GM12878 (cell line): ENCODE measurements around the gene ANAPC15. TPM values are rescaled to one million over a fixed set of nuclear protein-coding genes. Genes with fewer than 3 reads are reported as not detected.
A peak's percentile ranks its signal among the peaks of the same experiment; 100 is the strongest.

ENCODE experiments used
- BACH1 ChIP-seq: fragments of 450-650 bp; IDR thresholded peaks from 2 replicates; pipeline ENCODE4 v1.6.1; 2017; ENCODE audit warnings: mild to moderate bottlenecking, borderline replicate concordance
- BCL11A ChIP-seq: IDR thresholded peaks from 2 replicates; pipeline ENCODE4 v1.6.1; 2011; ENCODE audit warnings: low read depth, low read length
- EZH2 ChIP-seq: IDR thresholded peaks from 2 replicates; pipeline ENCODE4 v1.6.1; 2012; ENCODE audit warnings: low read depth, mild to moderate bottlenecking, control low read depth, inconsistent platforms, low read length, borderline replicate concordance; ENCODE audit not compliant: control insufficient read depth
- FOS ChIP-seq: IDR thresholded peaks from 3 replicates; pipeline ENCODE4 v1.6.1; 2011; ENCODE audit warnings: borderline replicate concordance; ENCODE audit not compliant: insufficient read length; ENCODE audit errors: extremely low read depth
- GABPA ChIP-seq: IDR thresholded peaks from 2 replicates; pipeline ENCODE4 v1.6.1; 2014; ENCODE audit warnings: antibody characterized with exemption, low read depth, mild to moderate bottlenecking, inconsistent platforms
- HDGF ChIP-seq: fragments of 450-650 bp; IDR thresholded peaks from 2 replicates; pipeline ENCODE4 v1.6.1; 2016; ENCODE audit warnings: antibody characterized with exemption
- IRF4 ChIP-seq: IDR thresholded peaks from 2 replicates; pipeline ENCODE4 v1.6.1; 2011; ENCODE audit warnings: low read depth, low read length
- JUNB ChIP-seq: IDR thresholded peaks from 2 replicates; pipeline ENCODE4 v1.6.1; 2016; ENCODE audit warnings: antibody characterized with exemption, mild to moderate bottlenecking
- KAT2A ChIP-seq: conservative IDR thresholded peaks from 2 replicates; pipeline ENCODE4 v1.6.1; 2011; ENCODE audit warnings: low read depth, low read length; ENCODE audit not compliant: control insufficient read depth
- PML ChIP-seq: IDR thresholded peaks from 2 replicates; pipeline ENCODE4 v1.6.1; 2012; ENCODE audit warnings: low read length, inconsistent platforms
- POU2F2 ChIP-seq: IDR thresholded peaks from 3 replicates; pipeline ENCODE4 v1.6.1; 2011; ENCODE audit warnings: low read depth, mild to moderate bottlenecking, low read length, borderline replicate concordance
- RAD21 ChIP-seq: IDR thresholded peaks from 2 replicates; pipeline ENCODE4 v1.6.1; 2011; ENCODE audit warnings: mild to moderate bottlenecking, low read depth, low read length, moderate library complexity; ENCODE audit not compliant: insufficient read depth
- SMAD1 ChIP-seq: fragments of 450-650 bp; IDR thresholded peaks from 2 replicates; pipeline ENCODE4 v1.6.1; 2018; ENCODE audit warnings: mild to moderate bottlenecking, low read depth; ENCODE audit not compliant: partially characterized antibody
- SMC3 ChIP-seq: IDR thresholded peaks from 2 replicates; pipeline ENCODE4 v1.6.1; 2011; ENCODE audit warnings: low read length, improper control_type of control experiment, borderline replicate concordance
- SP1 ChIP-seq: IDR thresholded peaks from one replicate; pipeline ENCODE4 v1.6.1; 2011; ENCODE audit warnings: low read depth, low read length
- SPI1 ChIP-seq: IDR thresholded peaks from 2 replicates; pipeline ENCODE4 v1.6.1; 2011; ENCODE audit warnings: low read depth, mild to moderate bottlenecking, low read length, moderate library complexity, borderline replicate concordance; ENCODE audit not compliant: insufficient read depth
- SREBF1 ChIP-seq: IDR thresholded peaks from 2 replicates; pipeline ENCODE4 v1.6.1; 2012; ENCODE audit warnings: mild to moderate bottlenecking, low read length
- SRF ChIP-seq, 2 experiments: IDR thresholded peaks; 2 replicates each; pipeline ENCODE4 v1.6.1; 2011; ENCODE audit warnings: low read depth in 2 of 2, low read length in 2 of 2, mild to moderate bottlenecking in 1 of 2, moderate library complexity in 1 of 2
- TAF1 ChIP-seq: IDR thresholded peaks from 2 replicates; pipeline ENCODE4 v1.6.1; 2011; ENCODE audit warnings: mild to moderate bottlenecking, low read depth, low read length, borderline replicate concordance
- USF1 ChIP-seq: IDR thresholded peaks from 2 replicates; pipeline ENCODE4 v1.6.1; 2011; ENCODE audit warnings: borderline replicate concordance, low read depth, mild to moderate bottlenecking, moderate library complexity, mixed read lengths, low read length; ENCODE audit not compliant: insufficient read depth; ENCODE audit errors: extremely low read length
- ZBTB40 ChIP-seq: fragments of 450-650 bp; IDR thresholded peaks from 2 replicates; pipeline ENCODE4 v1.6.1; 2016; ENCODE audit warnings: mild to moderate bottlenecking, moderate library complexity, borderline replicate concordance
- ZNF207 ChIP-seq: fragments of 450-650 bp; IDR thresholded peaks from 2 replicates; pipeline ENCODE4 v1.6.1; 2014; ENCODE audit warnings: antibody characterized with exemption, mild to moderate bottlenecking, borderline replicate concordance
- ZNF24 ChIP-seq: fragments of 450-650 bp; IDR thresholded peaks from 2 replicates; pipeline ENCODE4 v1.6.1; 2017; ENCODE audit warnings: antibody characterized with exemption, mild to moderate bottlenecking
- ZNF274 ChIP-seq: IDR thresholded peaks from one replicate; pipeline ENCODE4 v1.8.0; 2011; ENCODE audit not compliant: insufficient read length, insufficient read depth
- ZNF622 ChIP-seq: fragments of 450-650 bp; IDR thresholded peaks from 2 replicates; pipeline ENCODE4 v1.6.1; 2017; ENCODE audit warnings: mild to moderate bottlenecking, inconsistent platforms
- polyA plus RNA-seq, 11 experiments: library from polyadenylated mRNA; depleted of rRNA in 4 of 11; unstranded in 6 of 11; stranded (reverse) in 5 of 11; fragments of >200 nt; fragmentation: Nextera tagmentation in 4 of 11; fragmentation: Illumina TruSeq in 1 of 11; extraction: Ambion mirVana in 4 of 11; extraction: Trizol in 1 of 11; gene quantifications; 1 replicate in 1 of 11; 2 replicates in 10 of 11; pipeline versions ENCODE4 v1.2.1 to v1.2.3, GENCODE V29; 2011 to 2016; ENCODE audit warnings: inconsistent platforms in 2 of 11, missing spikeins in 2 of 11, low read depth in 1 of 11
- total RNA-seq, 4 experiments: library from RNA; depleted of rRNA in 3 of 4; stranded (reverse); fragments of >200 nt in 3 of 4; fragmentation: Illumina TruSeq in 1 of 4; extraction: Trizol in 1 of 4; gene quantifications; 2 replicates each; pipeline versions ENCODE4 v1.2.1 to v1.2.3, GENCODE V29; 2013 to 2021
- TF ChIP-seq, protein P1 (sequence below): IDR thresholded peaks from 2 replicates; pipeline ENCODE4 v1.6.1; 2012; ENCODE audit warnings: low read depth, low read length, improper control_type of control experiment
- TF ChIP-seq, protein P2 (sequence below): fragments of 450-650 bp; IDR thresholded peaks from 2 replicates; pipeline ENCODE4 v1.6.1; 2017; ENCODE audit warnings: borderline replicate concordance

ANAPC15 gene
- total and polyA plus RNA-seq, 10 of the 15 experiments (the other 5 are each of a cell fraction or from before 2014, with no cell fraction given), result 83.4 to 372 (median 103) TPM

DNA sequence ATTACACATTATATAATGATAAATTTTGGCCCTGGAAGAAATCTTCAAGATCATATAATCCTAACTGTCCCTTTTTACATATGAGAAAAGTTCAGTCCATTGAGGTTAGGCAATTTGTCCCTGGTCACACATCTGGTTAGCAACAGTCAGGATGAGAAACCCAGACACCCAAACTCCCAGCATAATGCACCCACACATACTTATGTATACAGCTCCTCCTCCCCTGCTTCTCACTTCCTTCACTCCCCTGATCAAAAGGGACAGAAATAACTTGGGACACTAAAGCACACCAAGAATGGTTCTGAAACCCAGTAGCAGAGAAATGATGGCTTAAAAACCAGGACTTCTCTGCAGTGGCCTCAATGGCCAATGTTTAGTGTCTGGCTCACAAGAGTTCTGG is 43.3 kb downstream of the ANAPC15 start (continued):
- TF ChIP-seq ZBTB40, result no peak
- TF ChIP-seq ZNF24, result no peak
- TF ChIP-seq TAF1, result no peak
- TF ChIP-seq EZH2, result no peak
- no peak for TF ChIP-seq SRF (IDR thresholded peaks at IDR 0.05; ENCODE audit: low read depth in 2 of 2, low read length in 2 of 2)
- TF ChIP-seq FOS, result no peak
- no peak for TF ChIP-seq JUNB
- TF ChIP-seq PML, result no peak
- TF ChIP-seq SMC3, result no peak
- TF ChIP-seq IRF4, result no peak
- no peak for TF ChIP-seq SP1
- TF ChIP-seq SREBF1, result no peak
- TF ChIP-seq HDGF, result no peak
- TF ChIP-seq GABPA, result no peak
- no peak for TF ChIP-seq SMAD1
- TF ChIP-seq ZNF207, result no peak
- TF ChIP-seq BCL11A, result no peak
- no peak for TF ChIP-seq BACH1
- TF ChIP-seq ZNF274, result no peak
- TF ChIP-seq ZNF622, result no peak
- TF ChIP-seq RAD21, result no peak
- peak; percentile 25; the same call in 1 of the 2 replicates for TF ChIP-seq SPI1
- TF ChIP-seq, protein P1, sequence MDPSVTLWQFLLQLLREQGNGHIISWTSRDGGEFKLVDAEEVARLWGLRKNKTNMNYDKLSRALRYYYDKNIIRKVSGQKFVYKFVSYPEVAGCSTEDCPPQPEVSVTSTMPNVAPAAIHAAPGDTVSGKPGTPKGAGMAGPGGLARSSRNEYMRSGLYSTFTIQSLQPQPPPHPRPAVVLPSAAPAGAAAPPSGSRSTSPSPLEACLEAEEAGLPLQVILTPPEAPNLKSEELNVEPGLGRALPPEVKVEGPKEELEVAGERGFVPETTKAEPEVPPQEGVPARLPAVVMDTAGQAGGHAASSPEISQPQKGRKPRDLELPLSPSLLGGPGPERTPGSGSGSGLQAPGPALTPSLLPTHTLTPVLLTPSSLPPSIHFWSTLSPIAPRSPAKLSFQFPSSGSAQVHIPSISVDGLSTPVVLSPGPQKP, result no peak
- no peak for TF ChIP-seq KAT2A
- no peak for TF ChIP-seq POU2F2
- TF ChIP-seq, protein P2, sequence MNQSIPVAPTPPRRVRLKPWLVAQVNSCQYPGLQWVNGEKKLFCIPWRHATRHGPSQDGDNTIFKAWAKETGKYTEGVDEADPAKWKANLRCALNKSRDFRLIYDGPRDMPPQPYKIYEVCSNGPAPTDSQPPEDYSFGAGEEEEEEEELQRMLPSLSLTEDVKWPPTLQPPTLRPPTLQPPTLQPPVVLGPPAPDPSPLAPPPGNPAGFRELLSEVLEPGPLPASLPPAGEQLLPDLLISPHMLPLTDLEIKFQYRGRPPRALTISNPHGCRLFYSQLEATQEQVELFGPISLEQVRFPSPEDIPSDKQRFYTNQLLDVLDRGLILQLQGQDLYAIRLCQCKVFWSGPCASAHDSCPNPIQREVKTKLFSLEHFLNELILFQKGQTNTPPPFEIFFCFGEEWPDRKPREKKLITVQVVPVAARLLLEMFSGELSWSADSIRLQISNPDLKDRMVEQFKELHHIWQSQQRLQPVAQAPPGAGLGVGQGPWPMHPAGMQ, result no peak
- TF ChIP-seq USF1, result no peak
